HepG2 (cell line): Measurements from ENCODE around the gene NPPC. TPM values are rescaled to one million over a fixed set of nuclear protein-coding genes. Genes with fewer than 3 reads are reported as not detected.
A peak's percentile ranks its signal among the peaks of the same experiment; 100 is the strongest.

Experiments
- ADNP ChIP-seq: sonication (generic); formaldehyde crosslinking; IDR thresholded peaks from 2 replicates; pipeline ENCODE4 v1.4.0; 2020; ENCODE audit warnings: missing genetic modification reagents
- AKAP8 ChIP-seq: sonication (generic); formaldehyde crosslinking; IDR thresholded peaks from 2 replicates; pipeline ENCODE4 v1.5.1; 2020; ENCODE audit warnings: mild to moderate bottlenecking, missing genetic modification reagents
- ARID2 ChIP-seq: sonication (generic); formaldehyde crosslinking; IDR thresholded peaks from 2 replicates; pipeline ENCODE4 v1.8.1; 2022; ENCODE audit warnings: mild to moderate bottlenecking, missing genetic modification reagents, borderline replicate concordance
- CCAR2 ChIP-seq: fragments of 200-400 bp; formaldehyde crosslinking; optimal IDR thresholded peaks from 2 replicates; pipeline ENCODE3; 2018; ENCODE audit warnings: low read depth, mild to moderate bottlenecking, low read length, moderate library complexity
- FIP1L1 ChIP-seq: fragments of 200-400 bp; formaldehyde crosslinking; IDR thresholded peaks from 2 replicates; pipeline ENCODE4 v1.6.1; 2018; ENCODE audit warnings: low read depth, mild to moderate bottlenecking, low read length, moderate library complexity, borderline replicate concordance; ENCODE audit not compliant: insufficient read depth
- FOXO4 ChIP-seq: sonication (generic); formaldehyde crosslinking; conservative IDR thresholded peaks from 2 replicates; pipeline ENCODE4 v1.8.1; 2023; ENCODE audit warnings: missing genetic modification reagents
- HNF4G ChIP-seq, 2 experiments: sonication (generic) in 1 of 2; formaldehyde crosslinking in 1 of 2; IDR thresholded peaks; 2 replicates each; pipeline versions ENCODE4 v1.4.0 to v1.6.1; 2011 to 2020; ENCODE audit warnings: borderline replicate concordance in 2 of 2, low read depth in 2 of 2, mild to moderate bottlenecking in 2 of 2, low read length in 1 of 2, missing genetic modification reagents in 1 of 2, moderate library complexity in 1 of 2
- IRX3 ChIP-seq: sonication (generic); formaldehyde crosslinking; IDR thresholded peaks from 2 replicates; pipeline ENCODE4 v1.8.1; 2023; ENCODE audit warnings: mild to moderate bottlenecking, low read depth, missing genetic modification reagents, borderline replicate concordance
- KAT8 ChIP-seq: IDR thresholded peaks from 2 replicates; pipeline ENCODE4 v1.6.1; 2016; ENCODE audit warnings: missing genetic modification reagents, missing compliant biosample characterization
- KDM4B ChIP-seq: sonication (generic); formaldehyde crosslinking; IDR thresholded peaks from 2 replicates; pipeline ENCODE4 v1.4.0; 2020; ENCODE audit warnings: missing genetic modification reagents
- MATR3 ChIP-seq: sonication (generic); formaldehyde crosslinking; IDR thresholded peaks from 2 replicates; pipeline ENCODE4 v1.4.0; 2020; ENCODE audit warnings: missing genetic modification reagents
- NR2F6 ChIP-seq, 2 experiments: IDR thresholded peaks; 2 replicates each; pipeline ENCODE4 v1.6.1; 2016; ENCODE audit warnings: antibody characterized with exemption in 1 of 2, mild to moderate bottlenecking in 1 of 2
- PAX8 ChIP-seq: sonication (generic); formaldehyde crosslinking; IDR thresholded peaks from 2 replicates; pipeline ENCODE4 v1.8.0; 2022; ENCODE audit warnings: mild to moderate bottlenecking, missing genetic modification reagents, borderline replicate concordance
- TRIM22 ChIP-seq: fragments of 450-650 bp; IDR thresholded peaks from 2 replicates; pipeline ENCODE4 v1.6.1; 2017
- U2AF2 ChIP-seq: fragments of 200-400 bp; formaldehyde crosslinking; IDR thresholded peaks from 2 replicates; pipeline ENCODE4 v1.6.1; 2017; ENCODE audit warnings: low read depth, mild to moderate bottlenecking, low read length
- ZBTB44 ChIP-seq: sonication (generic); formaldehyde crosslinking; IDR thresholded peaks from 2 replicates; pipeline ENCODE4 v1.4.0; 2020; ENCODE audit warnings: missing genetic modification reagents
- ZC3H13 ChIP-seq: sonication (generic); formaldehyde crosslinking; IDR thresholded peaks from 2 replicates; pipeline ENCODE4 v1.8.1; 2023; ENCODE audit warnings: mild to moderate bottlenecking, missing genetic modification reagents, moderate library complexity
- ZKSCAN1 ChIP-seq: fragments of 150-350 bp; IDR thresholded peaks from 2 replicates; pipeline ENCODE4 v1.6.1; 2014; ENCODE audit warnings: low read length
- ZNF17 ChIP-seq: sonication (generic); formaldehyde crosslinking; IDR thresholded peaks from 2 replicates; pipeline ENCODE4 v1.5.0; 2020; ENCODE audit warnings: mild to moderate bottlenecking, missing genetic modification reagents
- ZNF589 ChIP-seq: sonication (generic); formaldehyde crosslinking; conservative IDR thresholded peaks from 2 replicates; pipeline ENCODE4 v1.8.0; 2022; ENCODE audit warnings: mild to moderate bottlenecking, moderate library complexity, missing genetic modification reagents
- ZNF780A ChIP-seq: sonication (generic); formaldehyde crosslinking; IDR thresholded peaks from 2 replicates; pipeline ENCODE4 v1.8.0; 2022; ENCODE audit warnings: mild to moderate bottlenecking, missing genetic modification reagents, moderate library complexity
- ZNF879 ChIP-seq: sonication (generic); formaldehyde crosslinking; IDR thresholded peaks from 2 replicates; pipeline ENCODE4 v1.8.1; 2023; ENCODE audit warnings: missing genetic modification reagents
- ZSCAN21 ChIP-seq: sonication (generic); formaldehyde crosslinking; IDR thresholded peaks from 2 replicates; pipeline ENCODE4 v1.8.0; 2022; ENCODE audit warnings: mild to moderate bottlenecking, missing genetic modification reagents, moderate library complexity, borderline replicate concordance
- polyA plus RNA-seq, 8 experiments: library from polyadenylated mRNA; depleted of rRNA in 3 of 8; stranded (reverse) in 7 of 8; unstranded in 1 of 8; fragments of >200 nt; fragmentation: Illumina TruSeq in 4 of 8; extraction: Trizol in 4 of 8; gene quantifications; 2 replicates each; pipeline versions ENCODE4 v1.2.1 to v1.2.3, GENCODE V29; 2011 to 2016; ENCODE audit warnings: low read depth in 4 of 8, missing spikeins in 1 of 8, mixed read lengths in 1 of 8; ENCODE audit not compliant: insufficient read depth in 1 of 8
- total RNA-seq, 5 experiments: library from RNA; depleted of rRNA; stranded (reverse); fragments of >200 nt; fragmentation: Illumina TruSeq; extraction: Trizol; gene quantifications; 2 replicates each; pipeline ENCODE4 v1.2.3, GENCODE V29; 2016; ENCODE audit warnings: low read depth in 1 of 5
- TF ChIP-seq, protein P1 (sequence below): sonication (generic); formaldehyde crosslinking; IDR thresholded peaks from 2 replicates; pipeline ENCODE4 v1.4.0; 2020; ENCODE audit warnings: missing genetic modification reagents; ENCODE audit errors: not compliant biosample characterization

The NPPC gene
- total and polyA plus RNA-seq, 2 of the 13 experiments (the other 11 are each of a cell fraction or from before 2014, with no cell fraction given): 0.11 TPM; not detected in 1

DNA sequence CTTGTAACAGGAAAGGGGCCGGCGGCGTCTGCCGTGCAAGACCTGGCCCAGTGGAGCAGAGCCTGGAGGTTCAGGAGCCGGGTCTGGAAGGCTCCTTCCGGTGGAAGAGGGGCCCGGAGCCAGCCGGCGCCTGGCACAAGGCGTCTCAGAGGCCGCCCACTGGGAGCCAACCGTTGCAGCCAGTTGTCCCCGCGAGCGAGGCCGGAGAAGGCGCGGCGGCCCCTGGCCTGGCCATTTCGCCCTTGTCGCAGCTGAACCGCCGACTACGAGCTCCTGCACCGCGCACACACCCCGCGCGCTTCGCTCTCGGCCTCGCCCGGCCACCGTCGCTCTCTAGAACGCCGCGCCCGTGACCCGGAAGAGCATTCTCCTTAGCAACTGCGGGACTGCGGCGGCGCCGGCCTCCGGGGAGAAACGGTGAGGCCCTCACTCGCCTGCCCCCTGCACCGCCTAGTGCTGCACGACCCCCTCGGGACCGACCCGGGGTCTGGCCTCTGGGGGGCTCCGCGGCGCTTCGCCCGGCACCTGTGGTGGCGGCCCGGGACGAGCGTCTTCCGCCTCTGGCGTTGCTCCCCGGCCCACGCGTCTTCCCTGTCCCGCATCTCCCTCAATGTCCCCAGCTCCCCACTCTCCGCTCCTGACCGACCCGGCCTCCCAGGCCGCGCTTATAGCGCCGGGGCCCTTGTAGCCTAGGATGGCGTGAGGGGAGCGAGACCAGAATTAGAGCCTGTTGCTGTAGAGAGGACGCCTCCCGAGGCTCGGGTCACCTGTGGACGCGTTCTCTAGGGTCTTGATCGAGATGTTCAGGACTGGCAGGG, 35.4 kb upstream of the NPPC start, which contains the start of gene DIS3L2 (continued):
- TF ChIP-seq ZNF780A (CRISPR knock-in tag) (peak; percentile 69; the same call in 1 of the 2 replicates), ZNF589 (CRISPR knock-in tag) (0 out of 2 replicates have a peak, but pooled peaks have one; percentile 21), IRX3 (CRISPR knock-in tag) (peak; percentile 65; the same call in 1 of the 2 replicates), CCAR2 (no peak), HNF4G (IDR thresholded peaks at IDR 0.05; ENCODE audit: borderline replicate concordance, low read depth, low read length) (peak; percentile 35; the same call in 1 of the 2 replicates), HNF4G (CRISPR knock-in tag; IDR thresholded peaks at IDR 0.05; ENCODE audit: borderline replicate concordance, low read depth) (no peak; the same call in none of the 2 replicates), ZNF879 (CRISPR knock-in tag) (no peak), ZBTB44 (no peak), TRIM22 (no peak), FOXO4 (peak; percentile 96; the same call in 1 of the 2 replicates), PAX8 (peak; percentile 93), FIP1L1 (no peak), ZSCAN21 (CRISPR knock-in tag) (peak; percentile 88), NR2F6 (IDR thresholded peaks at IDR 0.05) (no peak), NR2F6 (CRISPR knock-in tag; IDR thresholded peaks at IDR 0.05) (peak; percentile 51; the same call in 1 of the 2 replicates), ZNF17 (CRISPR knock-in tag) (peak; percentile 89), ZC3H13 (CRISPR knock-in tag) (peak; percentile 89), KAT8 (CRISPR knock-in tag) (peak; percentile 100), AKAP8 (CRISPR knock-in tag) (peak; percentile 14; the same call in 1 of the 2 replicates), ADNP (CRISPR knock-in tag) (no peak), KDM4B (peak; percentile 15; the same call in 1 of the 2 replicates), MATR3 (CRISPR knock-in tag) (no peak), U2AF2 (no peak), ZKSCAN1 (no peak), ARID2 (CRISPR knock-in tag) (no peak; the same call in none of the 2 replicates)
- TF ChIP-seq, protein P1, sequence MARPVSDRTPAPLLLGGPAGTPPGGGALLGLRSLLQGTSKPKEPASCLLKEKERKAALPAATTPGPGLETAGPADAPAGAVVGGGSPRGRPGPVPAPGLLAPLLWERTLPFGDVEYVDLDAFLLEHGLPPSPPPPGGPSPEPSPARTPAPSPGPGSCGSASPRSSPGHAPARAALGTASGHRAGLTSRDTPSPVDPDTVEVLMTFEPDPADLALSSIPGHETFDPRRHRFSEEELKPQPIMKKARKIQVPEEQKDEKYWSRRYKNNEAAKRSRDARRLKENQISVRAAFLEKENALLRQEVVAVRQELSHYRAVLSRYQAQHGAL (CRISPR knock-in tag): peak; percentile 94
